ENCODE results near the gene SLC4A1AP. TPM values are rescaled to one million over a fixed set of nuclear protein-coding genes. Genes with fewer than 3 reads are reported as not detected.

The SLC4A1AP gene
- total and polyA plus RNA-seq, 10 of the 15 experiments (the other 5 are each of a cell fraction or from before 2014, with no cell fraction given): 6.5 to 30.1 (median 21.5) TPM

- TF ChIP-seq NKRF (conservative IDR thresholded peaks at IDR 0.05): no peak
- no peak for TF ChIP-seq IRF3 (IDR thresholded peaks at IDR 0.05)
- TF ChIP-seq ATF7 (IDR thresholded peaks at IDR 0.05; ENCODE audit: low read depth): no peak
- TF ChIP-seq SIN3A (IDR thresholded peaks at IDR 0.05; ENCODE audit: low read depth, low read length): no peak
- TF ChIP-seq TARDBP (IDR thresholded peaks at IDR 0.05; ENCODE audit: borderline replicate concordance): no peak
- no peak for TF ChIP-seq BCLAF1 (IDR thresholded peaks at IDR 0.05)
- no peak for TF ChIP-seq POU2F2 (IDR thresholded peaks at IDR 0.05; ENCODE audit: borderline replicate concordance, low read depth, low read length)
- no peak for TF ChIP-seq CBX5 (IDR thresholded peaks at IDR 0.05; ENCODE audit: low read depth)
- H3K9me3 ChIP-seq (replicated peaks; ENCODE audit: control insufficient read depth, insufficient read depth, low read length): no peaks in the 10 kb centered on the region
- in situ Hi-C loops (cut with MboI) (no loop called here), intact Hi-C loops (cut with micrococcal nuclease; ENCODE audit: unreplicated experiment) (no loop called here)
- no peaks in the 10 kb centered on the region for H3K79me2 ChIP-seq (ENCODE audit: control insufficient read depth, insufficient read depth, low read length)
- RAD21 ChIA-PET (ENCODE audit: unreplicated experiment): no interaction called here
- H3K9ac ChIP-seq (ENCODE audit: control insufficient read depth, insufficient read depth, low read length): no peak overlapping the region
- DNase-seq (ENCODE audit: low read depth, low spot score): no peak
- CTCF ChIA-PET: interaction anchor here (0.6 to 3.6 kb wide), 6 partner anchors 13 to 768 kb away, joined by 3 to 23 read pairs (median 10); no protein-coding TSS in a partner anchor
- no peaks in the 10 kb centered on the region; a peak in 1 of 4 replicates for H3K27me3 ChIP-seq (replicated peaks in 1 of 2; ENCODE audit: control insufficient read depth in 2 of 2, insufficient read depth in 2 of 2, low read length in 1 of 2)
- 42% methylated on average over 3 of the region's 3 CpGs for WGBS (ENCODE audit: insufficient coverage, insufficient replicate concordance, low lambda C conversion rate, missing lambda C conversion rate)
- FAIRE-seq: no peak
- H3K27ac ChIP-seq (ENCODE audit: control insufficient read depth, insufficient read depth): no peak overlapping the region
- no peak overlapping the region for H3K4me2 ChIP-seq (ENCODE audit: control insufficient read depth, insufficient read depth)
- ATAC-seq: no peak
- POLR2A ChIA-PET: interaction anchor here (0.9 kb wide), 1 partner anchor 12 kb away, joined by 5 read pairs; no protein-coding TSS in a partner anchor
- H4K20me1 ChIP-seq (ENCODE audit: control insufficient read depth, insufficient read depth): no peaks in the 10 kb centered on the region
- SMC1A ChIA-PET (ENCODE audit: uncharacterized antibody, unreplicated experiment): interaction anchor here (0.6 to 0.8 kb wide), 2 partner anchors 80 to 321 kb away, joined by 3 to 4 read pairs; no protein-coding TSS in a partner anchor
- no peaks in the 10 kb centered on the region for H3K36me3 ChIP-seq (ENCODE audit: control insufficient read depth in 2 of 2, insufficient read depth in 2 of 2, low read length in 1 of 2)
- H3K4me3 ChIP-seq: no peak overlapping the region
- BruUV-seq (replicated peaks): no TSS peak
- no peaks in the 10 kb centered on the region for H3K4me1 ChIP-seq (ENCODE audit: control insufficient read depth, insufficient read depth, low read length)
- no peak overlapping the region for H2AFZ ChIP-seq (ENCODE audit: control insufficient read depth, low read depth, low read length)
Observed at GRCh38 chr2:27724191-27724590, 60.5 kb downstream of the SLC4A1AP start.
